H1 (cell line): ENCODE results near the gene NUDT3. TPM values are rescaled to one million over a fixed set of nuclear protein-coding genes. Genes with fewer than 3 reads are reported as not detected.

Experiments used
- EP300 ChIP-seq, 2 experiments: IDR thresholded peaks; 1 replicate in 1 of 2; 2 replicates in 1 of 2; pipeline ENCODE4 v1.6.1; 2011 to 2012; ENCODE audit warnings: low read depth in 2 of 2, low read length in 2 of 2, mild to moderate bottlenecking in 2 of 2, borderline replicate concordance in 1 of 2, inconsistent platforms in 1 of 2, moderate library complexity in 1 of 2
- GTF2F1 ChIP-seq: IDR thresholded peaks from 2 replicates; pipeline ENCODE4 v1.6.1; 2012; ENCODE audit warnings: low read depth, low read length, improper control_type of control experiment, borderline replicate concordance
- KDM1A ChIP-seq: fragments of 200-600, 300-600 bp; sonication (generic); IDR thresholded peaks from 2 replicates; pipeline ENCODE4 v1.7.1; 2016; ENCODE audit warnings: mild to moderate bottlenecking, low read length, borderline replicate concordance
- RAD21 ChIP-seq, 2 experiments: IDR thresholded peaks in 1 of 2; conservative IDR thresholded peaks in 1 of 2; 2 replicates each; pipeline ENCODE4 v1.6.1; 2011; ENCODE audit warnings: low read depth in 2 of 2, low read length in 2 of 2, improper control_type of control experiment in 1 of 2, inconsistent platforms in 1 of 2, mild to moderate bottlenecking in 1 of 2, moderate library complexity in 1 of 2
- SIRT6 ChIP-seq: IDR thresholded peaks from one replicate; pipeline ENCODE4 v1.7.1; 2012; ENCODE audit warnings: low read length, inconsistent platforms
- TCF12 ChIP-seq: IDR thresholded peaks from 2 replicates; pipeline ENCODE4 v1.6.1; 2011; ENCODE audit warnings: low read depth, mild to moderate bottlenecking, low read length
- polyA plus RNA-seq, 7 experiments: library from polyadenylated mRNA; depleted of rRNA in 3 of 7; stranded (reverse) in 5 of 7; unstranded in 2 of 7; fragments of >200 nt in 5 of 7; fragments of 200-250 nt in 2 of 7; gene quantifications; 1 replicate in 5 of 7; 2 replicates in 1 of 7; 4 replicates in 1 of 7; pipeline versions ENCODE4 v1.2.1 to v1.2.3, GENCODE V29; 2011 to 2013; ENCODE audit warnings: missing spikeins in 2 of 7, mixed read lengths in 2 of 7
- total RNA-seq: library from RNA; stranded (reverse); fragmentation: NEBNext Ultra II Directional; extraction: Animal tissue kit (Norgen Biotek cat#: 25700); gene quantifications from 2 replicates; pipeline ENCODE4 v1.2.1, GENCODE V29; 2021

NUDT3 gene
- total and polyA plus RNA-seq, 2 of the 8 experiments (the other 6 are each of a cell fraction or from before 2014, with no cell fraction given) = 14.1 to 36.9 TPM

DNA sequence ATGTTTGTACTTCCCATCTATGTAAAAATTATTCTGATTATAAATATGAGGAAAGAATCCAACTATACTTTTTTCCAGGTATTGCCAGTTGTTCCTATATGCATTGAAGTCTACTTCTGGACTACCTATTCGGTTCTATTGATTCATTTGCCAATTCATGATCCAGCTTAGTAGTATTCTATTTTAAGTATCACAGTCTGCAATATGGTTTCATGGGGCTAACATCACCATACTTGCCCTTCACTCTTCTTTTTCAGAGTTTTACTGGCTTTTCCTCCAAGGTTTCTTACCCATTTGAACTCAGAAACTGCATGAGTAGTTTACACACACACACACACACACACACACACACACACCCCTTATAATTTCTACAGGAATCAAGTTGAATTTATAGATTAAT is 34.5 kb downstream of the NUDT3 start (continued):
- TF ChIP-seq RAD21 (IDR thresholded peaks at IDR 0.05 in 1 of 2, conservative IDR thresholded peaks at IDR 0.05 in 1 of 2; ENCODE audit: low read depth in 2 of 2, low read length in 2 of 2) (no peak), GTF2F1 (no peak), EP300 (IDR thresholded peaks at IDR 0.05; ENCODE audit: borderline replicate concordance in 1 of 2, low read depth in 2 of 2, low read length in 2 of 2) (no peak), SIRT6 (no peak), KDM1A (no peak), TCF12 (no peak)
- TF ChIP-seq, all 59 proteins: peak for 0
